Pancreas (tissue), 10 donors: Measurements from ENCODE around the gene SLC12A7. TPM values are rescaled to one million over a fixed set of nuclear protein-coding genes. Genes with fewer than 3 reads are reported as not detected.

Experiments used
- ATAC-seq, 4 donors: fragments of 200-7000 bp; cut with Tn5 transposase; one replicate each; pipeline versions ENCODE4 v1.8.0 to v1.9.1; 2020; ENCODE audit warnings: mild to moderate bottlenecking in 4 of 4, moderate library complexity in 4 of 4
- DNase-seq, 6 donors: peaks; one replicate each; pipeline ENCODE4 v3.0.0-alpha.2; 2020
- FAIRE-seq: peaks from 2 replicates; lab custom pipeline; 2012; peaks lifted over from hg19 to GRCh38; lab: Jason Lieb, UNC
- H3K27ac ChIP-seq, 4 donors: fragments of 200-600 bp; sonication (generic); 1 replicate in 3 of 4; 2 replicates in 1 of 4; pipeline versions ENCODE4 v1.5.0 to v1.8.0; 2020
- H3K27me3 ChIP-seq, 4 donors: fragments of 200-600 bp; one replicate each; pipeline ENCODE4 v1.8.0; 2021
- H3K36me3 ChIP-seq, 3 donors: fragments of 200-600 bp; sonication (generic) in 1 of 3; one replicate each; pipeline versions ENCODE4 v1.5.0 to v1.8.0; 2020 to 2021
- H3K4me1 ChIP-seq, 3 donors: fragments of 200-600 bp; one replicate each; pipeline ENCODE4 v1.8.0; 2021
- H3K4me3 ChIP-seq, 4 donors: fragments of 200-600 bp; sonication (generic) in 2 of 4; one replicate each; pipeline versions ENCODE4 v1.5.0 to v1.8.0; 2020 to 2021
- H3K9me3 ChIP-seq, 4 donors: fragments of 200-600 bp; one replicate each; pipeline ENCODE4 v1.8.0; 2021
- CTCF ChIP-seq, 4 donors: fragments of 200-600 bp; sonication (generic) in 3 of 4; IDR thresholded peaks; one replicate each; pipeline versions ENCODE4 v1.5.0 to v1.8.0; 2021; ENCODE audit warnings: antibody characterized with exemption in 4 of 4
- WGBS, 2 donors: extraction: QIAGEN DNeasy Blood & Tissue Kit; methylation state at CpG; one replicate each; pipeline ENCODE4 v1.1.7; 2013; 5-methylcytosine and 5-hydroxymethylcytosine counted together
- intact Hi-C, 3 donors: fragments of 100-400 bp; cut with DNase I; formaldehyde crosslinking; loops; one replicate each; pipeline versions ENCODE4 v1.11.1 to v1.14.2; 2022
- polyA plus RNA-seq, 2 donors: library from polyadenylated mRNA; stranded (reverse); fragments of 200-250 nt; gene quantifications; one replicate each; pipeline ENCODE4 v1.2.3, GENCODE V29; 2013
- total RNA-seq, 6 donors: library from RNA; stranded (reverse); fragmentation: NEBNext Ultra II Directional in 4 of 6; extraction: Animal tissue kit (Norgen Biotek cat#: 25700) in 4 of 6; gene quantifications; one replicate each; pipeline versions ENCODE4 v1.2.1 to v1.2.4, GENCODE V29; 2021 to 2023
- donor health status: healthy with polysubstance abuse.
- donor health status: DM: no; HTN: no; CAD: no; lungs with moderate emphysema.
- donor health status: DM: no; HTN: no; CAD: no.
- donor health status: control.
- donor health status: control.
- donor health status: Bipolar disorder and iron deficiency.
- donor health status: DM: yes; HTN: yes; CAD: no.
- donor health status: DM: no; HTN: no; CAD: no.
- donor health status: DM: no; HTN: no; CAD: no.
- donor health status: DM: yes; HTN: yes; CAD: no.

Gene SLC12A7
- total and polyA plus RNA-seq, 8 donors: 17.4 to 56.5 (median 35.8) TPM

- Histone ChIP-seq H3K4me1 (no peaks in the 10 kb centered on the region), H3K27ac (no peak overlapping the region), H3K9me3 (no peaks in the 10 kb centered on the region), H3K4me3 (no peak overlapping the region), H3K36me3 (peaks cover 7 to 70% (median 33%) of the 10 kb centered on the region in 3 donors), H3K27me3 (no peaks in the 10 kb centered on the region)
- intact Hi-C loops: no loop called here
- 93 to 94% methylated on average over 19 of the region's 19 CpGs for WGBS, 2 donors
- FAIRE-seq (no peak), ATAC-seq (no peak), DNase-seq (no peak)
- TF ChIP-seq CTCF (IDR thresholded peaks at IDR 0.05): no peak
Observed at GRCh38 chr5:1077026-1077425, 34.8 kb downstream of the SLC12A7 start.

GRCh38 chr5:1076406-1076805 is 35.5 kb downstream of the SLC12A7 start:
- 93 to 96% methylated on average over 17 of the region's 17 CpGs for WGBS, 2 donors
- no peak for TF ChIP-seq CTCF (IDR thresholded peaks at IDR 0.05)
- no peak for FAIRE-seq
- Histone ChIP-seq H3K4me1 (no peaks in the 10 kb centered on the region), H3K27ac (no peak overlapping the region), H3K4me3 (no peak overlapping the region), H3K27me3 (no peaks in the 10 kb centered on the region), H3K36me3 (peaks cover 4 to 67% (median 32%) of the 10 kb centered on the region in 3 donors), H3K9me3 (no peaks in the 10 kb centered on the region)
- no peak for DNase-seq
- intact Hi-C loops: no loop called here
- ATAC-seq: no peak

GRCh38 chr5:1075931-1076330 is 35.9 kb downstream of the SLC12A7 start:
- Histone ChIP-seq H3K36me3 (peaks cover 4 to 64% (median 29%) of the 10 kb centered on the region in 3 donors), H3K9me3 (no peaks in the 10 kb centered on the region), H3K4me1 (no peaks in the 10 kb centered on the region), H3K4me3 (no peak overlapping the region), H3K27ac (no peak overlapping the region), H3K27me3 (no peaks in the 10 kb centered on the region)
- TF ChIP-seq CTCF (IDR thresholded peaks at IDR 0.05): no peak
- FAIRE-seq (no peak), ATAC-seq (no peak), DNase-seq (no peak)
- WGBS, 2 donors: 96 to 98% methylated on average over 17 of the region's 17 CpGs
- intact Hi-C loops: no loop called here

- Histone ChIP-seq H3K36me3 (peaks cover 4 to 64% (median 29%) of the 10 kb centered on the region in 3 donors), H3K27ac (no peak overlapping the region), H3K27me3 (no peaks in the 10 kb centered on the region), H3K4me1 (no peaks in the 10 kb centered on the region), H3K9me3 (no peaks in the 10 kb centered on the region), H3K4me3 (no peak overlapping the region)
- intact Hi-C loops: no loop called here
- no peak for ATAC-seq
- DNase-seq: no peak
- 88 to 91% methylated on average over 10 of the region's 10 CpGs for WGBS, 2 donors
- TF ChIP-seq CTCF (IDR thresholded peaks at IDR 0.05): no peak
- FAIRE-seq: no peak
Observed at GRCh38 chr5:1075555-1075881, 36.3 kb downstream of the SLC12A7 start.

- DNase-seq (no peak), ATAC-seq (no peak), FAIRE-seq (no peak)
- TF ChIP-seq CTCF (IDR thresholded peaks at IDR 0.05): no peak
- no peaks in the 10 kb centered on the region for H3K27me3 ChIP-seq
- peaks cover 4 to 64% (median 29%) of the 10 kb centered on the region in 3 donors for H3K36me3 ChIP-seq
- intact Hi-C loops: no loop called here
- no peaks in the 10 kb centered on the region for H3K4me1 ChIP-seq
- 92 to 93% methylated on average over 39 to 40 of the region's 40 CpGs for WGBS, 2 donors
- H3K27ac ChIP-seq: no peak overlapping the region
- H3K9me3 ChIP-seq: no peaks in the 10 kb centered on the region
- H3K4me3 ChIP-seq: no peak overlapping the region
Observed at GRCh38 chr5:1074816-1075554, 36.9 kb downstream of the SLC12A7 start.
